H1 (cell line): ENCODE results near the gene ALAS1. TPM values are rescaled to one million over a fixed set of nuclear protein-coding genes. Genes with fewer than 3 reads are reported as not detected.

ENCODE experiments used
- CTCF ChIA-PET: fragments of 300-600 bp; sonication (Branson Sonifier 250); formaldehyde crosslinking; loops from one replicate; lab custom pipeline; 2021; ENCODE audit not compliant: partially characterized antibody; lab: Charles Lee
- POLR2A ChIA-PET: fragments of 300-600 bp; sonication (Branson Sonifier 250); formaldehyde crosslinking; loops from one replicate; lab custom pipeline; 2021; ENCODE audit warnings: inconsistent platforms; ENCODE audit not compliant: partially characterized antibody; lab: Charles Lee
- DNase-seq, 2 experiments: peaks; one replicate each; pipeline versions ENCODE4 v3.0.0 to v3.0.0-alpha.2; 2010 to 2022; ENCODE audit warnings: low spot score in 2 of 2, low read depth in 1 of 2, mixed read lengths in 1 of 2
- FAIRE-seq: peaks from 2 replicates; lab custom pipeline; 2011; peaks lifted over from hg19 to GRCh38; lab: Jason Lieb, UNC
- H2AFZ ChIP-seq: 2 replicates; pipeline ENCODE4 v1.8.1; 2012; ENCODE audit warnings: low read length, inconsistent platforms
- H2AK5ac ChIP-seq: 2 replicates; pipeline ENCODE4 v1.6.1; 2013; ENCODE audit warnings: low read depth, low read length
- H2BK120ac ChIP-seq: replicated peaks from 2 replicates; pipeline ENCODE3; 2013; ENCODE audit warnings: low read depth, low read length, inconsistent platforms
- H2BK12ac ChIP-seq: 2 replicates; pipeline ENCODE4 v1.6.1; 2013; ENCODE audit warnings: low read depth, low read length
- H2BK15ac ChIP-seq: 2 replicates; pipeline ENCODE4 v1.6.1; 2013; ENCODE audit warnings: low read length
- H2BK20ac ChIP-seq: 2 replicates; pipeline ENCODE4 v1.6.1; 2013; ENCODE audit warnings: low read length
- H2BK5ac ChIP-seq: 2 replicates; pipeline ENCODE4 v1.6.1; 2013; ENCODE audit warnings: low read depth, low read length
- H3K14ac ChIP-seq: 2 replicates; pipeline ENCODE4 v1.6.1; 2013; ENCODE audit warnings: inconsistent platforms; ENCODE audit not compliant: insufficient read length
- H3K18ac ChIP-seq: 2 replicates; pipeline ENCODE4 v1.6.1; 2013; ENCODE audit warnings: low read length; ENCODE audit errors: extremely low read depth
- H3K23ac ChIP-seq: 2 replicates; pipeline ENCODE4 v1.6.1; 2013; ENCODE audit warnings: inconsistent platforms; ENCODE audit not compliant: insufficient read length
- H3K23me2 ChIP-seq: 2 replicates; pipeline ENCODE4 v1.6.1; 2013; ENCODE audit warnings: low read depth, low read length
- H3K27ac ChIP-seq: 2 replicates; pipeline ENCODE4 v1.6.1; 2011; ENCODE audit warnings: low read depth, low read length, inconsistent platforms
- H3K27me3 ChIP-seq, 4 experiments: replicated peaks in 1 of 4; 1 replicate in 1 of 4; 2 replicates in 3 of 4; pipeline versions ENCODE4 v1.6.1 to v1.8.1; 2011 to 2013; ENCODE audit warnings: low read length in 3 of 4, mild to moderate bottlenecking in 3 of 4, inconsistent platforms in 2 of 4, mixed read lengths in 2 of 4, moderate library complexity in 1 of 4; ENCODE audit not compliant: control insufficient read depth in 3 of 4, insufficient read depth in 3 of 4; ENCODE audit errors: extremely low read depth in 1 of 4
- H3K36me3 ChIP-seq, 4 experiments: 2 replicates each; pipeline versions ENCODE4 v1.6.1 to v1.8.1; 2011 to 2013; ENCODE audit warnings: mild to moderate bottlenecking in 4 of 4, low read length in 3 of 4, moderate library complexity in 2 of 4, control low read depth in 1 of 4, inconsistent platforms in 1 of 4; ENCODE audit not compliant: insufficient read depth in 4 of 4, control insufficient read depth in 2 of 4
- H3K4ac ChIP-seq: replicated peaks from 2 replicates; pipeline ENCODE3; 2013; ENCODE audit warnings: low read length, low read depth, mixed read lengths, inconsistent platforms; ENCODE audit not compliant: insufficient read length
- H3K4me1 ChIP-seq, 4 experiments: replicated peaks in 1 of 4; 1 replicate in 1 of 4; 2 replicates in 3 of 4; pipeline versions ENCODE4 v1.6.1 to v1.8.1; 2011 to 2013; ENCODE audit warnings: low read length in 3 of 4, inconsistent platforms in 2 of 4, mixed read lengths in 1 of 4; ENCODE audit not compliant: insufficient read depth in 4 of 4, control insufficient read depth in 3 of 4
- H3K4me2 ChIP-seq, 2 experiments: 2 replicates each; pipeline versions ENCODE4 v1.6.1 to v1.8.1; 2011 to 2013; ENCODE audit warnings: low read depth in 2 of 2, low read length in 2 of 2, control low read depth in 1 of 2, inconsistent platforms in 1 of 2, mild to moderate bottlenecking in 1 of 2; ENCODE audit not compliant: insufficient read depth in 1 of 2
- H3K4me3 ChIP-seq, 4 experiments: fragments of 200-600, 300-600 bp in 1 of 4; sonication (generic), shearing (Covaris generic), sonication (Bioruptor Twin) in 1 of 4; 2 replicates each; pipeline versions ENCODE4 v1.5.1 to v1.8.1; 2011 to 2016; ENCODE audit warnings: low read length in 4 of 4, low read depth in 3 of 4, control low read depth in 2 of 4, inconsistent platforms in 2 of 4, mild to moderate bottlenecking in 2 of 4, mixed read lengths in 1 of 4, moderate library complexity in 1 of 4; ENCODE audit not compliant: insufficient read depth in 2 of 4; ENCODE audit errors: extremely low read depth in 1 of 4
- H3K56ac ChIP-seq: replicated peaks from 2 replicates; pipeline ENCODE3; 2013; ENCODE audit warnings: low read depth, mild to moderate bottlenecking, mixed read lengths, low read length, inconsistent platforms; ENCODE audit not compliant: insufficient read length
- H3K79me1 ChIP-seq: 2 replicates; pipeline ENCODE4 v1.6.1; 2013; ENCODE audit warnings: low read depth, low read length, control low read depth
- H3K79me2 ChIP-seq, 2 experiments: 2 replicates each; pipeline versions ENCODE4 v1.6.1 to v1.8.1; 2012 to 2013; ENCODE audit warnings: low read length in 2 of 2, mild to moderate bottlenecking in 2 of 2, inconsistent platforms in 1 of 2; ENCODE audit not compliant: insufficient read depth in 2 of 2, control insufficient read depth in 1 of 2
- H3K9ac ChIP-seq, 4 experiments: replicated peaks in 1 of 4; 1 replicate in 1 of 4; 2 replicates in 3 of 4; pipeline versions ENCODE4 v1.6.1 to v1.8.1; 2011 to 2013; ENCODE audit warnings: low read depth in 3 of 4, low read length in 3 of 4, control low read depth in 2 of 4, mild to moderate bottlenecking in 2 of 4, moderate library complexity in 2 of 4, inconsistent platforms in 1 of 4; ENCODE audit errors: extremely low read depth in 1 of 4
- H3K9me3 ChIP-seq, 2 experiments: 2 replicates each; pipeline versions ENCODE4 v1.6.1 to v1.8.1; 2012 to 2013; ENCODE audit warnings: mild to moderate bottlenecking in 2 of 2, moderate library complexity in 2 of 2, control low read depth in 1 of 2, inconsistent platforms in 1 of 2, low read depth in 1 of 2, low read length in 1 of 2, mixed read lengths in 1 of 2; ENCODE audit not compliant: insufficient read depth in 2 of 2
- H4K20me1 ChIP-seq, 2 experiments: replicated peaks in 1 of 2; 2 replicates each; pipeline versions ENCODE3 to v1.8.1; 2011 to 2013; ENCODE audit warnings: inconsistent platforms in 2 of 2, low read length in 2 of 2, mild to moderate bottlenecking in 1 of 2; ENCODE audit not compliant: insufficient read depth in 2 of 2, control insufficient read depth in 1 of 2
- H4K5ac ChIP-seq: 2 replicates; pipeline ENCODE4 v1.6.1; 2013; ENCODE audit warnings: low read length, low read depth, mixed read lengths, inconsistent platforms; ENCODE audit not compliant: insufficient read length
- H4K8ac ChIP-seq: 2 replicates; pipeline ENCODE4 v1.8.0; 2013; ENCODE audit warnings: mild to moderate bottlenecking, moderate library complexity, low read length, inconsistent platforms; ENCODE audit not compliant: insufficient read depth; ENCODE audit errors: extremely low read depth
- H4K91ac ChIP-seq: replicated peaks from 2 replicates; pipeline ENCODE3; 2013; ENCODE audit warnings: low read length, mixed read lengths, inconsistent platforms; ENCODE audit not compliant: insufficient read length
- CEBPB ChIP-seq: IDR thresholded peaks from 2 replicates; pipeline ENCODE4 v1.6.1; 2012; ENCODE audit warnings: low read depth, low read length
- JUN ChIP-seq: IDR thresholded peaks from 2 replicates; pipeline ENCODE4 v1.6.1; 2011; ENCODE audit warnings: low read depth, mild to moderate bottlenecking, improper control_type of control experiment, low read length
- SP2 ChIP-seq: IDR thresholded peaks from 2 replicates; pipeline ENCODE4 v1.6.1; 2012; ENCODE audit warnings: mild to moderate bottlenecking, low read length, inconsistent platforms
- TCF12 ChIP-seq: IDR thresholded peaks from 2 replicates; pipeline ENCODE4 v1.6.1; 2011; ENCODE audit warnings: low read depth, mild to moderate bottlenecking, low read length
- WGBS, 2 experiments: shearing (Covaris generic) in 1 of 2; methylation state at CpG; one replicate each; pipeline versions ENCODE4 v1.1.6 to v1.1.7; 2013 to 2015; ENCODE audit warnings: low lambda C conversion rate in 2 of 2, mixed read lengths in 2 of 2, inconsistent platforms in 1 of 2, low coverage in 1 of 2, missing lambda C conversion rate in 1 of 2; ENCODE audit not compliant: insufficient replicate concordance in 2 of 2, insufficient coverage in 1 of 2, insufficient read length in 1 of 2; ENCODE audit errors: extremely low coverage in 1 of 2, missing lambda C conversion rate in 1 of 2; 5-methylcytosine and 5-hydroxymethylcytosine counted together
- polyA plus RNA-seq, 7 experiments: library from polyadenylated mRNA; depleted of rRNA in 3 of 7; stranded (reverse) in 5 of 7; unstranded in 2 of 7; fragments of >200 nt in 5 of 7; fragments of 200-250 nt in 2 of 7; gene quantifications; 1 replicate in 5 of 7; 2 replicates in 1 of 7; 4 replicates in 1 of 7; pipeline versions ENCODE4 v1.2.1 to v1.2.3, GENCODE V29; 2011 to 2013; ENCODE audit warnings: missing spikeins in 2 of 7, mixed read lengths in 2 of 7
- total RNA-seq: library from RNA; stranded (reverse); fragmentation: NEBNext Ultra II Directional; extraction: Animal tissue kit (Norgen Biotek cat#: 25700); gene quantifications from 2 replicates; pipeline ENCODE4 v1.2.1, GENCODE V29; 2021

ALAS1 gene
- total and polyA plus RNA-seq, 2 of the 8 experiments (the other 6 are each of a cell fraction or from before 2014, with no cell fraction given) = 45.9 to 84.4 TPM

- Histone ChIP-seq H2BK15ac (0 out of 2 replicates have a peak overlapping the region, but pooled peaks have one; percentile 55), H3K36me3 (no peaks in the 10 kb centered on the region)
- POLR2A ChIA-PET = interaction anchor here (0.9 to 1.0 kb wide), 2 partner anchors 15 to 34 kb away, joined by 3 read pairs; no protein-coding TSS in a partner anchor
- TF ChIP-seq SP2 (no peak), CEBPB (no peak), JUN (no peak), TCF12 (no peak)
Measured at GRCh38 chr3:52191663-52192062, 6.3 kb upstream of the ALAS1 start.

More at GRCh38 chr3:52191663-52192062, 6.3 kb upstream of the ALAS1 start:
- Histone ChIP-seq H3K18ac (no peak overlapping the region), H2BK20ac (no peak overlapping the region), H3K27me3 (peaks cover 0 to 2% (median 0%) of the 10 kb centered on the region in 4 experiments; a peak in 2 of 7 replicates), H2BK12ac (no peak overlapping the region), H4K91ac (no peak overlapping the region), H2AFZ (no peak overlapping the region), H4K5ac (no peak overlapping the region), H3K23ac (no peak overlapping the region), H3K23me2 (no peaks in the 10 kb centered on the region), H3K4me1 (peaks cover 0 to 2% (median 0%) of the 10 kb centered on the region in 4 experiments; a peak in 1 of 7 replicates), H3K79me2 (no peaks in the 10 kb centered on the region), H3K9ac (no peak overlapping the region), H3K4me3 (no peak overlapping the region), H2BK120ac (no peak overlapping the region), H2AK5ac (no peak overlapping the region), H2BK5ac (no peak overlapping the region), H3K4me2 (no peak overlapping the region), H3K56ac (no peak overlapping the region), H3K4ac (no peak overlapping the region), H3K9me3 (no peaks in the 10 kb centered on the region), H3K14ac (no peak overlapping the region), H3K79me1 (no peaks in the 10 kb centered on the region), H4K8ac (no peak overlapping the region), H4K20me1 (no peaks in the 10 kb centered on the region), H3K27ac (no peak overlapping the region)
- no peak for DNase-seq
- FAIRE-seq = no peak
- WGBS, 2 experiments = 76% methylated on average over 4 of the region's 4 CpGs; no CpG with 5 or more reads in 1 of the 2 experiments
- CTCF ChIA-PET = interaction anchor here (1.2 kb wide), 2 partner anchors 29 to 30 kb away, joined by 3 to 4 read pairs; no protein-coding TSS in a partner anchor
